K562 (cell line): ENCODE results near the gene TOX2. TPM values are rescaled to one million over a fixed set of nuclear protein-coding genes. Genes with fewer than 3 reads are reported as not detected.

Source experiments
- ATAC-seq: fragments of 200-7000 bp; cut with Tn5 transposase; 3 replicates; pipeline ENCODE4 v1.9.1; 2020; ENCODE audit warnings: moderate library complexity
- BruUV-seq: library from RNA; stranded (reverse); fragments of 400-500 nt; replicated peaks from 2 replicates; lab custom pipeline; 2021; lab: Mats Ljungman, UMichigan
- CTCF ChIA-PET: fragments of 300-600 bp; formaldehyde crosslinking; extraction: SDS; loops from one replicate; lab custom pipeline; 2021; ENCODE audit warnings: low intra/inter-chr PET ratio; lab: Yijun Ruan, JAX
- POLR2A ChIA-PET: fragments of 300-600, 350-650 bp; sonication (Branson Sonifier 250); formaldehyde crosslinking; extraction: SDS; loops from one replicate; lab custom pipeline; 2021; ENCODE audit warnings: antibody characterized with exemption, inconsistent platforms; lab: Yijun Ruan, JAX
- DNase-seq, 4 experiments: peaks; one replicate each; pipeline versions ENCODE4 v3.0.0 to v3.0.0-alpha.2; 2011 to 2018; ENCODE audit warnings: low spot score in 3 of 4, mixed read lengths in 3 of 4; ENCODE audit errors: extremely low read depth in 1 of 4
- FAIRE-seq: peaks from 2 replicates; lab custom pipeline; 2011; peaks lifted over from hg19 to GRCh38; lab: Jason Lieb, UNC
- H2AFZ ChIP-seq: 2 replicates; pipeline ENCODE4 v1.6.0; 2011; ENCODE audit warnings: low read depth, low read length, control low read depth, inconsistent platforms
- H3K27ac ChIP-seq: fragments of 200-600 bp; 3 replicates; pipeline ENCODE4 v1.8.0; 2011; ENCODE audit warnings: low read depth, mild to moderate bottlenecking, control low read depth, inconsistent platforms, low read length, moderate library complexity, mixed read lengths; ENCODE audit errors: extremely low read depth
- H3K27me3 ChIP-seq, 2 experiments: fragments of 300-600 bp in 1 of 2; 2 replicates in 1 of 2; 3 replicates in 1 of 2; pipeline versions ENCODE4 v1.6.0 to v1.8.0; 2011; ENCODE audit warnings: inconsistent platforms in 2 of 2, low read length in 2 of 2, mild to moderate bottlenecking in 1 of 2, mixed read lengths in 1 of 2, moderate library complexity in 1 of 2; ENCODE audit not compliant: control insufficient read depth in 2 of 2, insufficient read depth in 2 of 2
- H3K36me3 ChIP-seq: fragments of 300-600 bp; 3 replicates; pipeline ENCODE4 v1.8.0; 2011; ENCODE audit warnings: mild to moderate bottlenecking, low read length, inconsistent platforms; ENCODE audit not compliant: control insufficient read depth, insufficient read depth
- H3K4me1 ChIP-seq, 2 experiments: fragments of 200-600 bp in 1 of 2; replicated peaks in 1 of 2; 2 replicates in 1 of 2; 3 replicates in 1 of 2; pipeline versions ENCODE4 v1.5.1 to v1.8.0; 2011; ENCODE audit warnings: inconsistent platforms in 2 of 2, low read length in 2 of 2, mild to moderate bottlenecking in 1 of 2, mixed read lengths in 1 of 2, moderate library complexity in 1 of 2; ENCODE audit not compliant: control insufficient read depth in 2 of 2, insufficient read depth in 2 of 2
- H3K4me2 ChIP-seq: 2 replicates; pipeline ENCODE4 v1.6.1; 2011; ENCODE audit warnings: low read length, control low read depth, inconsistent platforms, mixed read lengths; ENCODE audit not compliant: insufficient read depth
- H3K4me3 ChIP-seq: fragments of 200-600 bp; sonication (generic), shearing (Covaris generic); 2 replicates; pipeline ENCODE4 v1.5.1; 2016; ENCODE audit warnings: control low read depth, inconsistent platforms
- H3K79me2 ChIP-seq: fragments of 200-600 bp; 3 replicates; pipeline ENCODE4 v1.8.0; 2011; ENCODE audit warnings: low read length, inconsistent platforms; ENCODE audit not compliant: control insufficient read depth, insufficient read depth
- H3K9ac ChIP-seq, 2 experiments: 2 replicates each; pipeline versions ENCODE4 v1.6.0 to v1.6.1; 2011; ENCODE audit warnings: low read depth in 2 of 2, low read length in 2 of 2, control low read depth in 1 of 2, inconsistent platforms in 1 of 2, mild to moderate bottlenecking in 1 of 2, mixed read lengths in 1 of 2; ENCODE audit not compliant: insufficient read depth in 1 of 2
- H3K9me1 ChIP-seq: one replicate; pipeline ENCODE4 v1.6.0; 2011; ENCODE audit warnings: inconsistent platforms, mild to moderate bottlenecking, low read length, moderate library complexity; ENCODE audit not compliant: control insufficient read depth, insufficient read depth
- H3K9me3 ChIP-seq: replicated peaks from 2 replicates; pipeline ENCODE4 v1.5.1; 2011; ENCODE audit warnings: low read depth, low read length, inconsistent platforms; ENCODE audit not compliant: control insufficient read depth, insufficient read depth
- H4K20me1 ChIP-seq: replicated peaks from 2 replicates; pipeline ENCODE4 v1.6.1; 2011; ENCODE audit warnings: low read length, inconsistent platforms, mixed read lengths; ENCODE audit not compliant: control insufficient read depth, insufficient read depth
- COPS2 ChIP-seq: fragments of 450-650 bp; conservative IDR thresholded peaks from 2 replicates; pipeline ENCODE4 v1.6.1; 2016; ENCODE audit warnings: mild to moderate bottlenecking, moderate library complexity
- ELF1 ChIP-seq: fragments of 200-800 bp; sonication (Bioruptor generic); IDR thresholded peaks from 2 replicates; pipeline ENCODE4 v1.6.1; 2016; ENCODE audit warnings: missing genetic modification characterization, missing compliant biosample characterization
- KAT7 ChIP-seq: sonication (generic); formaldehyde crosslinking; IDR thresholded peaks from 2 replicates; pipeline ENCODE4 v1.8.0; 2022; ENCODE audit warnings: missing genetic modification reagents, mild to moderate bottlenecking, borderline replicate concordance
- NR2C1 ChIP-seq, 2 experiments: fragments of 450-650 bp; IDR thresholded peaks; 2 replicates each; pipeline ENCODE4 v1.6.1; 2017; ENCODE audit warnings: mild to moderate bottlenecking in 2 of 2, antibody characterized with exemption in 1 of 2, inconsistent platforms in 1 of 2, missing compliant biosample characterization in 1 of 2, missing genetic modification characterization in 1 of 2
- PRPF4 ChIP-seq: fragments of 200-400 bp; formaldehyde crosslinking; IDR thresholded peaks from one replicate; pipeline ENCODE4 v1.6.1; 2017; ENCODE audit warnings: low read length, low read depth, mild to moderate bottlenecking; ENCODE audit not compliant: insufficient read depth, poor library complexity, severe bottlenecking
- SMAD4 ChIP-seq: fragments of 250-450 bp; sonication (Bioruptor Pico); conservative IDR thresholded peaks from 2 replicates; pipeline ENCODE4 v1.8.0; 2021; ENCODE audit warnings: inconsistent platforms, mild to moderate bottlenecking, moderate library complexity
- SRF ChIP-seq, 2 experiments: fragments of 250-450, 450-650 bp in 1 of 2; sonication (Bioruptor Pico) in 1 of 2; sonication (generic) in 1 of 2; formaldehyde crosslinking; IDR thresholded peaks; 2 replicates each; pipeline versions ENCODE4 v1.5.0 to v1.5.1; 2020 to 2022; ENCODE audit warnings: mild to moderate bottlenecking in 1 of 2, missing genetic modification reagents in 1 of 2
- STAT5B ChIP-seq: fragments of 250-450 bp; sonication (Bioruptor Pico); IDR thresholded peaks from 2 replicates; pipeline ENCODE4 v1.8.0; 2021; ENCODE audit warnings: mild to moderate bottlenecking, inconsistent platforms
- ZNF121 ChIP-seq: sonication (generic); formaldehyde crosslinking; conservative IDR thresholded peaks from 2 replicates; pipeline ENCODE4 v1.8.0; 2022; ENCODE audit warnings: missing genetic modification reagents
- ZNF133 ChIP-seq: fragments of 250-450 bp; sonication (Bioruptor Pico); IDR thresholded peaks from 2 replicates; pipeline ENCODE4 v1.4.0; 2020; ENCODE audit warnings: mild to moderate bottlenecking
- ZNF24 ChIP-seq: fragments of 450-650 bp; IDR thresholded peaks from 2 replicates; pipeline ENCODE4 v1.6.1; 2016
- WGBS: fragments of 100-300 bp; shearing (Covaris generic); methylation state at CpG from one replicate; pipeline ENCODE4 v1.1.6; 2016; ENCODE audit warnings: low coverage, mixed read lengths; ENCODE audit not compliant: insufficient coverage; ENCODE audit errors: missing lambda C conversion rate; 5-methylcytosine and 5-hydroxymethylcytosine counted together
- in situ Hi-C: fragments of 300-500 bp; cut with MboI; formaldehyde crosslinking; loops from 4 replicates; pipeline ENCODE4 v1.15.0; 2018; ENCODE audit warnings: inconsistent platforms, mixed read lengths
- intact Hi-C: fragments of 100-400 bp; cut with micrococcal nuclease; formaldehyde crosslinking; loops from 2 replicates; pipeline ENCODE4 v1.14.2; 2022
- polyA plus RNA-seq, 8 experiments: library from polyadenylated mRNA; depleted of rRNA in 4 of 8; stranded (reverse) in 5 of 8; unstranded in 3 of 8; fragments of >200 nt; fragmentation: Nextera tagmentation in 2 of 8; fragmentation: Illumina TruSeq in 1 of 8; extraction: Ambion mirVana in 2 of 8; extraction: Trizol in 1 of 8; gene quantifications; 2 replicates each; pipeline versions ENCODE4 v1.2.1 to v1.2.3, GENCODE V29; 2011 to 2014; ENCODE audit warnings: inconsistent platforms in 1 of 8, missing spikeins in 1 of 8
- total RNA-seq, 7 experiments: library from RNA; depleted of rRNA in 6 of 7; stranded (reverse); fragments of >200 nt in 6 of 7; fragmentation: Illumina TruSeq in 2 of 7; extraction: Trizol in 2 of 7; gene quantifications; 2 replicates each; pipeline versions ENCODE4 v1.2.1 to v1.2.3, GENCODE V29; 2011 to 2021; ENCODE audit warnings: low replicate concordance in 1 of 7
- TF ChIP-seq, protein P1 (sequence below): sonication (generic); formaldehyde crosslinking; IDR thresholded peaks from 2 replicates; pipeline ENCODE4 v1.8.0; 2022; ENCODE audit warnings: mild to moderate bottlenecking, missing genetic modification reagents, borderline replicate concordance
- TF ChIP-seq, protein P2 (sequence below): sonication (generic); formaldehyde crosslinking; IDR thresholded peaks from 2 replicates; pipeline ENCODE4 v1.8.1; 2023; ENCODE audit warnings: missing genetic modification reagents, mild to moderate bottlenecking, borderline replicate concordance

TOX2 gene
- total and polyA plus RNA-seq, 9 of the 15 experiments (the other 6 are each of a cell fraction or from before 2014, with no cell fraction given): not detected

DNA sequence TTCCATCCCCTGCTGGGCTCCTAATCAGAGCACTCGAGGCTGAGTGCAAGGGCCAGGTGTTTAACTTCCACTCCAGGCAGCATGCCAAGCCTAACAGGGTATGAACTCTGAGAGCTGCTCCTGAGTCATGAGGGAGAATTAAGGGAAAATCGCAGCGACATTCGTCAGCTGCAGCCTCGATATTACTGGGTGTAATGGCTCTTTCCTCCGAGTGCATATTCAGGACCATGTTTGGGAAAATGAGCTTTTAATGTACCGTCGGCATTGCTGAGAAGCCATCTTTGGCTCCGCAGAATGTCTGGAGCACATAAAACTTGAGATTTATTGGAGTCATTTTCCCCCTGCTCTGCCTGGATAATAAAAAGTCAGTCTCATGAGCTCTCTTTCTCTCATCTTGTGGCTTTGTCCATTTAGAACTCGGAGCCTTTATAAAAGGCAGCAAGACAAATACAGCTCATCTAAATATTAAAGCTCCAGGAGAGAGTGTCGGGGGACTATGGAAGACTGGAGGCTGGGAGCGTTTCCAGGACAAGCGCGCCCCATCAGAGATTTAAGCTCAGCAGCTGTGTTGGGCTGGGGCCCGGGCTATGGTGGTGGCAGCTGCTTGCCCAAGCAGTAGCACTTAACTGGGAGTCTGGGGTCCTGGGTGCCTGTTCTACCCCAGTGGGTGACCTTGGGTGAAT, 103.7 kb downstream of the TOX2 start:
- Histone ChIP-seq H3K79me2 (no peaks in the 10 kb centered on the region), H4K20me1 (peaks cover 6% of the 10 kb centered on the region), H3K36me3 (no peaks in the 10 kb centered on the region), H3K27me3 (peaks cover 10 to 52% of the 10 kb centered on the region in 2 experiments; a peak in 4 of 5 replicates), H3K9me1 (peaks cover 4% of the 10 kb centered on the region), H3K4me1 (peaks cover 0 to 9% of the 10 kb centered on the region in 2 experiments; a peak in 3 of 5 replicates), H3K9me3 (no peaks in the 10 kb centered on the region), H3K4me2 (no peak overlapping the region), H2AFZ (no peak overlapping the region), H3K27ac (no peak overlapping the region), H3K4me3 (no peak overlapping the region), H3K9ac (no peak overlapping the region)
- in situ Hi-C loops (no loop called here), intact Hi-C loops (no loop called here)
- FAIRE-seq (no peak), DNase-seq (peak in 1 of 4 experiments; percentile 8), ATAC-seq (no peak)
- no TSS peak for BruUV-seq
- ChIA-PET CTCF (no interaction called here), POLR2A (interaction anchor here (0.8 to 1.0 kb wide), 3 partner anchors 8 to 561 kb away, joined by 3 read pairs; no protein-coding TSS in a partner anchor)
- WGBS: 16% methylated on average over 15 of the region's 15 CpGs
- TF ChIP-seq ZNF24 (no peak), NR2C1 (IDR thresholded peaks at IDR 0.05) (no peak), NR2C1 (tag; IDR thresholded peaks at IDR 0.05) (no peak), SMAD4 (CRISPR knock-in tag) (no peak), PRPF4 (no peak), ZNF121 (no peak), KAT7 (CRISPR knock-in tag) (no peak), ELF1 (tag) (no peak), COPS2 (no peak), ZNF133 (no peak), STAT5B (CRISPR knock-in tag) (no peak), SRF (CRISPR knock-in tag; IDR thresholded peaks at IDR 0.05) (no peak)
- TF ChIP-seq, protein P1, sequence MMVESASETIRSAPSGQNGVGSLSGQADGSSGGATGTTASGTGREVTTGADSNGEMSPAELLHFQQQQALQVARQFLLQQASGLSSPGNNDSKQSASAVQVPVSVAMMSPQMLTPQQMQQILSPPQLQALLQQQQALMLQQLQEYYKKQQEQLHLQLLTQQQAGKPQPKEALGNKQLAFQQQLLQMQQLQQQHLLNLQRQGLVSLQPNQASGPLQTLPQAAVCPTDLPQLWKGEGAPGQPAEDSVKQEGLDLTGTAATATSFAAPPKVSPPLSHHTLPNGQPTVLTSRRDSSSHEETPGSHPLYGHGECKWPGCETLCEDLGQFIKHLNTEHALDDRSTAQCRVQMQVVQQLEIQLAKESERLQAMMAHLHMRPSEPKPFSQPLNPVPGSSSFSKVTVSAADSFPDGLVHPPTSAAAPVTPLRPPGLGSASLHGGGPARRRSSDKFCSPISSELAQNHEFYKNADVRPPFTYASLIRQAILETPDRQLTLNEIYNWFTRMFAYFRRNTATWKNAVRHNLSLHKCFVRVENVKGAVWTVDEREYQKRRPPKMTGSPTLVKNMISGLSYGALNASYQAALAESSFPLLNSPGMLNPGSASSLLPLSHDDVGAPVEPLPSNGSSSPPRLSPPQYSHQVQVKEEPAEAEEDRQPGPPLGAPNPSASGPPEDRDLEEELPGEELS: no peak
- TF ChIP-seq, protein P2, sequence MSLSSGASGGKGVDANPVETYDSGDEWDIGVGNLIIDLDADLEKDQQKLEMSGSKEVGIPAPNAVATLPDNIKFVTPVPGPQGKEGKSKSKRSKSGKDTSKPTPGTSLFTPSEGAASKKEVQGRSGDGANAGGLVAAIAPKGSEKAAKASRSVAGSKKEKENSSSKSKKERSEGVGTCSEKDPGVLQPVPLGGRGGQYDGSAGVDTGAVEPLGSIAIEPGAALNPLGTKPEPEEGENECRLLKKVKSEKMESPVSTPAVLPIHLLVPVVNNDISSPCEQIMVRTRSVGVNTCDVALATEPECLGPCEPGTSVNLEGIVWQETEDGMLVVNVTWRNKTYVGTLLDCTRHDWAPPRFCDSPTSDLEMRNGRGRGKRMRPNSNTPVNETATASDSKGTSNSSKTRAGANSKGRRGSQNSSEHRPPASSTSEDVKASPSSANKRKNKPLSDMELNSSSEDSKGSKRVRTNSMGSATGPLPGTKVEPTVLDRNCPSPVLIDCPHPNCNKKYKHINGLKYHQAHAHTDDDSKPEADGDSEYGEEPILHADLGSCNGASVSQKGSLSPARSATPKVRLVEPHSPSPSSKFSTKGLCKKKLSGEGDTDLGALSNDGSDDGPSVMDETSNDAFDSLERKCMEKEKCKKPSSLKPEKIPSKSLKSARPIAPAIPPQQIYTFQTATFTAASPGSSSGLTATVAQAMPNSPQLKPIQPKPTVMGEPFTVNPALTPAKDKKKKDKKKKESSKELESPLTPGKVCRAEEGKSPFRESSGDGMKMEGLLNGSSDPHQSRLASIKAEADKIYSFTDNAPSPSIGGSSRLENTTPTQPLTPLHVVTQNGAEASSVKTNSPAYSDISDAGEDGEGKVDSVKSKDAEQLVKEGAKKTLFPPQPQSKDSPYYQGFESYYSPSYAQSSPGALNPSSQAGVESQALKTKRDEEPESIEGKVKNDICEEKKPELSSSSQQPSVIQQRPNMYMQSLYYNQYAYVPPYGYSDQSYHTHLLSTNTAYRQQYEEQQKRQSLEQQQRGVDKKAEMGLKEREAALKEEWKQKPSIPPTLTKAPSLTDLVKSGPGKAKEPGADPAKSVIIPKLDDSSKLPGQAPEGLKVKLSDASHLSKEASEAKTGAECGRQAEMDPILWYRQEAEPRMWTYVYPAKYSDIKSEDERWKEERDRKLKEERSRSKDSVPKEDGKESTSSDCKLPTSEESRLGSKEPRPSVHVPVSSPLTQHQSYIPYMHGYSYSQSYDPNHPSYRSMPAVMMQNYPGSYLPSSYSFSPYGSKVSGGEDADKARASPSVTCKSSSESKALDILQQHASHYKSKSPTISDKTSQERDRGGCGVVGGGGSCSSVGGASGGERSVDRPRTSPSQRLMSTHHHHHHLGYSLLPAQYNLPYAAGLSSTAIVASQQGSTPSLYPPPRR (CRISPR knock-in tag): no peak
